ENCODE measurements around the gene PPP1R10.
A peak's percentile ranks its signal among the peaks of the same experiment; 100 is the strongest.
"Not testable (repeated sequence)": the region's sequence is repeated elsewhere in the genome, so short reads cannot be mapped to it uniquely, and the experiment has no call there.

Gene PPP1R10

DNA sequence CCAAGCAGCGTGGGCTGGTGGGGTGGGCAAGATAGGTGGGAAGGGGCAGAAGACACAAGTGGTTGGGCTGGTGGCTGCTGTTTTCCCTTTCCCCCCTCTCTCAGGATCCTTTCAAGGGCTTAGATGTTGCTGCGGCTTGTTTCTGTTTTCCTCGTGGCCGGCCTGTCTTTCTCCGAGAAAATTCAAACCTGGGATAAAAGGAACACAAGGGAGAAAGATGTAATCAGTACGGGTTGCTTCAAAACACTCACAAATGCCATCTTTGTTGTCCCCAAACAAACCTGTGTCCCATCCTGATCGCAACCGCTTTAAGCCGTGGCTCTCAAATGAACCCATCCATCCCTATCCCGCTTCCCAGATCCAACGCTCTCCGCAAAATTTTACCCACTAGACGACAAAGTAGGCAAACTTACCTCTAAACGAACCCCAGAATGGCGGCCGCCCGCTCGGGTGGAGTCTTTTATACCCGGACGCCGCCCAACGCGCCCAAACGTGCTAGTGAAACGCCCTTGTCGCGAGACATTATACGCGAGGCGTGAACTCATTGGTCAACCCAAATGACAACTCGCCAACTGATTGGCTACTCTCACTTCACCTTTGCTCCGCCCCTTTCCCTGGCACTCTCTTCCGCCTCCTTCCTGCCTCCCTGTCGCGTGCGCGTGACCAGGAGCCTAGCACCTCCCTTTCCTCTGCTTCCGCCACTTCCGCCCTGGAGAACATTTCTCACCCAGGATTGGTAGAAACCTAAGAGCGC lies at the start of gene PPP1R10:
TSS of gene PPP1R10 (minus strand) at position 433 of the 754 bp plus-strand sequence. CDS start 7,299 bp downstream, outside the sequence.
- DNase-seq (ENCODE audit: insufficient read length, low spot score) = peak; percentile 94
- FAIRE-seq = peak; percentile 95

GRCh38 chr6:30666300-30666699 lies 49.3 kb upstream of the PPP1R10 start:
- not testable (repeated sequence) for DNase-seq (ENCODE audit: insufficient read length, low spot score); FAIRE-seq

- DNase-seq (ENCODE audit: insufficient read length, low spot score) (no peak), FAIRE-seq (no peak)
These were observed 48.1 kb upstream of the PPP1R10 start for GRCh38 chr6:30664994-30665767.

DNA sequence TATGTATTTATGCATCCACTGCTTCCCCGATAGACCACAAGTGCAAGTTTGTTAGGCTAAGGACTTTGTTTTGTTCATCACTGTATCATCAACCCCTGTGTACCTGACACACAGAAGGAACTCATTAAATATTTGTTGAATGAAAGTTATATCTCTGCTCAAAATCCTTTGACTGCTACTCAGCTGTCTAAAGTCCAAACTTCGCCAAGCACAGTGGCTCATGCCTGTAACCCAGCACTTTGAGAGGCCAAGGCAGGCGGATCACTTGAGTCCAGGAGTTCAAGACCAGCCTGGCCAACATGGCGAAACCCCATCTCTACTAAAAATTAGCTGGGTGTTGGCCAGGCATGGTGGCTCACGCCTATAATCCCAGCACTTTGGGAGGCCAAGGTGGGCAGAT lies 40.9 kb upstream of the PPP1R10 start:
- DNase-seq (ENCODE audit: insufficient read length, low spot score); FAIRE-seq: not testable (repeated sequence)

- no peak for FAIRE-seq
These were observed 40.4 kb upstream of the PPP1R10 start for GRCh38 chr6:30657454-30657853.

DNA sequence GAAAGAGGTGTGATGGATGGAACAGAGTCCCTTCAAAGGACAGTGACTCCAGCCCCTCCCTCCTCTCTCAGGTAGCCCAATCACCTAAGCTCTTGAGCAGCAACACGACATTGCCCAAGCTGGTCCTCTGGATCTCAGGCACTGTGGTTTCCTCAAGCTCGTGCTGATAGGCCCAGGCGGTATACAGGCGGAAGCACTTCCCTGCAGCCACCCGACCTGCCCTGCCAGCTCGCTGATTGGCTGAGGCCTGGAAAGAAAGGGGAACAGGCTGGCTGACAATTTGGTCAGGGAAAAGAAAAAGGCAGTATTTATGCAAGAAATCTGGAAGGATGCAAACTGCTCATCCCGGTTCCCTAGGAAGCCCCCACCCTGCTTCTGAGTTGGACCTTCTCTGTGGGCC lies 39.5 kb upstream of the PPP1R10 start:
- DNase-seq (ENCODE audit: insufficient read length, low spot score) (no peak), FAIRE-seq (no peak)

More at GRCh38 chr6:30657454-30657853, 40.4 kb upstream of the PPP1R10 start:
- DNase-seq (ENCODE audit: insufficient read length, low spot score) = no peak

- FAIRE-seq (no peak), DNase-seq (ENCODE audit: insufficient read length, low spot score) (no peak)
These were observed 38.7 kb upstream of the PPP1R10 start for GRCh38 chr6:30655743-30656094.

GRCh38 chr6:30654798-30655742 lies 38.0 kb upstream of the PPP1R10 start:
- DNase-seq (ENCODE audit: insufficient read length, low spot score) (no peak), FAIRE-seq (no peak)

DNA sequence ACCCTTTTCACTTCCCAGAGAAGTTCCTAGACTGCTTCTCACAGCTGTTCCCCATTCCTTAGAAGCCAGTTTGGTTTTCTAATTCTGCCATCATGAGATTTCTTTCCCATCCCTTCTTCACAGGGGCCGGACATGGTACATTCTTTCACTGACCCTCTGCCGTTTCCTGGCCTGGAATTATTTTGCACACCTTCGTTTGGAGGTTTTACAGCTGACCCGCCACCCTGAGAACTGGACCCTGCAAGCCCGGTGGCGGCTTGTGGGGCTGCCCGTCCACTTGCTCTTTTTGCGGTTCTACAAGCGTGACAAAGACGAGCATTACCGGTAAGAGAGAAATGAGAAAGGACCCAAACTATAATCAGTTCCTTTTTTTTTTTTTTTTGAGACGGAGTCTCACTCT lies 34.1 kb upstream of the PPP1R10 start:
- DNase-seq (ENCODE audit: insufficient read length, low spot score) (no peak), FAIRE-seq (no peak)

GRCh38 chr6:30647242-30648116 lies 30.4 kb upstream of the PPP1R10 start:
- peak; percentile 42 for FAIRE-seq
- peak; percentile 88 for DNase-seq (ENCODE audit: insufficient read length, low spot score)

GRCh38 chr6:30646450-30647241 lies 29.6 kb upstream of the PPP1R10 start, which contains the start of gene C6orf136:
C6orf136 (plus strand) TSS chr6:30647133; CDS start chr6:30647232, 99 bp downstream.
- DNase-seq (ENCODE audit: insufficient read length, low spot score) (peak; percentile 97), FAIRE-seq (peak; percentile 13)

GRCh38 chr6:30645989-30646388 lies 28.9 kb upstream of the PPP1R10 start:
- no peak for FAIRE-seq
- DNase-seq (ENCODE audit: insufficient read length, low spot score) = no peak

GRCh38 chr6:30644769-30645168 lies 27.7 kb upstream of the PPP1R10 start:
- DNase-seq (ENCODE audit: insufficient read length, low spot score) (no peak), FAIRE-seq (no peak)

GRCh38 chr6:30643656-30644055 lies 26.6 kb upstream of the PPP1R10 start:
- no peak for DNase-seq (ENCODE audit: insufficient read length, low spot score)
- FAIRE-seq = no peak

DNA sequence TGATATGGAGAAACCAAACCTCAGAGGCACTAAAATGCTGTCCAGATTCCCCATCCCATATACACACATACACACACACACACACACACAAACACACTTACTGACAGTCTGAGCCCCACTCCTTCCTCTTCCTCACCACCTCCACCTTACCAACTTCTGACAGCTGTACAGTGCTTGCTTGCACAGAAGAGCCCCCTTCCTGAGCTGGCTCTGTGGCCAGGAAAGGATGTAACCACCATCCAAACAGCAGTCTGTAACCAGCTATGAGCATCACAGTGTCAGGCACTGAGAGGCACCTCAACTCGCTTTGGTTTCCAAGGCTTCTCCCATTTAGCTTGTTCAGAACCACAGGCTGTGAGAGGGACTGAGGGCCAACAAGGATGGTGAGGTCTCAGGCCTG lies 24.0 kb upstream of the PPP1R10 start:
- DNase-seq (ENCODE audit: insufficient read length, low spot score) (no peak), FAIRE-seq (no peak)

DNA sequence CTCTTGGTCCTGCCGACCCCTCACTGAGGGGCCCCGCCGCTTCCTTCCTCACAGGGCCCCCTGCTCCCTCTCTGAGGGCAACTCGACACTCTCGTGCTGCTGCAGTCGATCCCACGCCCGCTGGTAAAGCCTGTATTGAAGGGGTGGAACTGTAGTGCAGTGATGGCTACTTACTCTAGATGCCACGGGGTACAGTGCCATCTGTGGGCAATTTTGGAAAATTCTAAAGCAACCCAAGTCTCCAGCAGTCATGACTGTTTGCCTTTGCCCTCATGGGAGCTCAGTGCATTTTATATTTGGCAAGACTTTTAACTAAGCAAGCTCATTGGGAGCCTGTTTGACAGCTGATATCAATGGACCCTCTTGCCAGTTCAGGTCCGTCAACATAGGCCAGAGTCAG lies 23.4 kb upstream of the PPP1R10 start:
- no peak for FAIRE-seq
- DNase-seq (ENCODE audit: insufficient read length, low spot score) = no peak

GRCh38 chr6:30635834-30636233 lies 18.8 kb upstream of the PPP1R10 start:
- FAIRE-seq (no peak), DNase-seq (ENCODE audit: insufficient read length, low spot score) (no peak)

GRCh38 chr6:30626484-30627366 lies 9.7 kb upstream of the PPP1R10 start, which contains the start of gene ATAT1:
ATAT1 (plus strand) TSS chr6:30626874.
- FAIRE-seq = peak; percentile 74

More at GRCh38 chr6:30626484-30627366, 9.7 kb upstream of the PPP1R10 start, which contains the start of gene ATAT1:
- DNase-seq (ENCODE audit: insufficient read length, low spot score) = peak; percentile 92
